ENCODE measurements around the gene ETV1.

DNA sequence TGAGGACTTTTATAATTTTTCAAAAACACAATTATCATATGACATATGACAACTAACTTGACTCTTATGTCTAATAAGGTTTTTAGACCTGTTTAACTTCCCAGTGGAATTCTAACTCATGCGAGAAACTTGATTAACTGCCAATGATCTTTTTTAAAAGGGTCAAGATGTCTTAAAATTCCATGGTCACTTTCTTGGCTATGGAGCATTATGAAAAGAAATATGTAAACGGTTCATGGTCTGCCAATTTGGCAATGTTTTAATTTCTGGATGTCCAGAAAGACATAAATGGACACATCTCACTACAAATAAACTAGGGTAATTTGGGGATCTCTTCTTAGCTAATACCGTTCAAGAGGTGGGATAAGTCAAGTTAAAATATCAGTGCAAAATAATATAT is 5.4 kb downstream of the ETV1 start:
- TF ChIP-seq, protein P1, sequence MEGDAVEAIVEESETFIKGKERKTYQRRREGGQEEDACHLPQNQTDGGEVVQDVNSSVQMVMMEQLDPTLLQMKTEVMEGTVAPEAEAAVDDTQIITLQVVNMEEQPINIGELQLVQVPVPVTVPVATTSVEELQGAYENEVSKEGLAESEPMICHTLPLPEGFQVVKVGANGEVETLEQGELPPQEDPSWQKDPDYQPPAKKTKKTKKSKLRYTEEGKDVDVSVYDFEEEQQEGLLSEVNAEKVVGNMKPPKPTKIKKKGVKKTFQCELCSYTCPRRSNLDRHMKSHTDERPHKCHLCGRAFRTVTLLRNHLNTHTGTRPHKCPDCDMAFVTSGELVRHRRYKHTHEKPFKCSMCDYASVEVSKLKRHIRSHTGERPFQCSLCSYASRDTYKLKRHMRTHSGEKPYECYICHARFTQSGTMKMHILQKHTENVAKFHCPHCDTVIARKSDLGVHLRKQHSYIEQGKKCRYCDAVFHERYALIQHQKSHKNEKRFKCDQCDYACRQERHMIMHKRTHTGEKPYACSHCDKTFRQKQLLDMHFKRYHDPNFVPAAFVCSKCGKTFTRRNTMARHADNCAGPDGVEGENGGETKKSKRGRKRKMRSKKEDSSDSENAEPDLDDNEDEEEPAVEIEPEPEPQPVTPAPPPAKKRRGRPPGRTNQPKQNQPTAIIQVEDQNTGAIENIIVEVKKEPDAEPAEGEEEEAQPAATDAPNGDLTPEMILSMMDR (IDR thresholded peaks at IDR 0.05), result no peak
- no peak for TF ChIP-seq POLR2A (IDR thresholded peaks at IDR 0.05)

All from breast epithelium (tissue), 3 donors.